ENCODE results near the gene EFCAB10.

- no peak for TF ChIP-seq EP300 (IDR thresholded peaks at IDR 0.05)
- no peak for TF ChIP-seq CTCF (IDR thresholded peaks at IDR 0.05)
Measured at GRCh38 chr7:105623378-105623777, 42.1 kb upstream of the EFCAB10 start.
